ENCODE measurements around the gene TRIM56. TPM values are rescaled to one million over a fixed set of nuclear protein-coding genes. Genes with fewer than 3 reads are reported as not detected.

Gene TRIM56
- total and polyA plus RNA-seq, 2 of the 13 experiments (the other 11 are each of a cell fraction or from before 2014, with no cell fraction given) = 3.2 to 7.1 TPM

DNA sequence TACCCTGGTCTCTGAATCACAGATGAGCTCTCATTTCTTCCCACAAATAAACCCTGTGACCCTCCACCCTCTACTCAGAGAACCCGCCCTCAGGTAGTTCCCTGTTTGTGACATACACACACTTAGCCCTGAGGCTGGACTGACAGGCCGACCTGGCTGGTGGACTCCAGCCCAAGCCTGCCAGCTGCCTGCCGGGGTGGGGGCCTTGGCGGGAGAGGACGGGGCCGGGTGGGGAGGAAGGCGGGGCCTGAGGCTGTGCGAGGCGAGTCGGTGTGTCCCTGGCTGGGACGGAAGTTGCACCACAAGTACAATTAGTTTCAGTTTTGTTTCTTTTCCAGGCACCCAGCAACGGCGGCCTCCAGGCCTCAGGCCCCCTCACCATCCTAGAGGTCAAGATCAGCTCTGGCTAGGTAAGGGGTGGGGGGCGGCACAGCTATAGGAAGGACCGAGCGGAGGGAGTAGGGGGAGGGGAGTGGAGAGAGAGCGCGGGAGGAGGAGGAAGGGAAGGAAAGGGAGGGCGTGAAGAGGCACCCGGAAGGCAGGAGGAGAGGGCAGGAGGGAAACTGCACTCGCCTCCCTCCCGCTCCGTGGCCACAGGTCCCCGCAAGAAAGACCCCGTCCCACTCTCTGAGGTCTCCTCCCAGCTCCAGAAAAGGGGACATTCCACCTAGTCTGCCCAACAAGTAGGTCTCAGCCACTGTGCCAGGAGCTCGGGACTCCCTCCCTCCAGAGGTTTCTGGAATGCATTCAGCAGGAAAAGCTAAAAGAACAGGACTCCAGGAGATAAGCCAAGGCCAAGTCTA, at the start of gene TRIM56 (continued):
- TF ChIP-seq FOXO4 (CRISPR knock-in tag; conservative IDR thresholded peaks at IDR 0.05) = no peak
- no peak for TF ChIP-seq ZNF788 (CRISPR knock-in tag; IDR thresholded peaks at IDR 0.05; ENCODE audit: borderline replicate concordance)
- TF ChIP-seq CREB1 (IDR thresholded peaks at IDR 0.05) = no peak
- TF ChIP-seq CREB1 (CRISPR knock-in tag; IDR thresholded peaks at IDR 0.05) = no peak
- TF ChIP-seq ZBTB26 (CRISPR knock-in tag; IDR thresholded peaks at IDR 0.05; ENCODE audit: borderline replicate concordance) = 0 out of 2 replicates have a peak, but pooled peaks have one; percentile 57
- TF ChIP-seq, protein P1, sequence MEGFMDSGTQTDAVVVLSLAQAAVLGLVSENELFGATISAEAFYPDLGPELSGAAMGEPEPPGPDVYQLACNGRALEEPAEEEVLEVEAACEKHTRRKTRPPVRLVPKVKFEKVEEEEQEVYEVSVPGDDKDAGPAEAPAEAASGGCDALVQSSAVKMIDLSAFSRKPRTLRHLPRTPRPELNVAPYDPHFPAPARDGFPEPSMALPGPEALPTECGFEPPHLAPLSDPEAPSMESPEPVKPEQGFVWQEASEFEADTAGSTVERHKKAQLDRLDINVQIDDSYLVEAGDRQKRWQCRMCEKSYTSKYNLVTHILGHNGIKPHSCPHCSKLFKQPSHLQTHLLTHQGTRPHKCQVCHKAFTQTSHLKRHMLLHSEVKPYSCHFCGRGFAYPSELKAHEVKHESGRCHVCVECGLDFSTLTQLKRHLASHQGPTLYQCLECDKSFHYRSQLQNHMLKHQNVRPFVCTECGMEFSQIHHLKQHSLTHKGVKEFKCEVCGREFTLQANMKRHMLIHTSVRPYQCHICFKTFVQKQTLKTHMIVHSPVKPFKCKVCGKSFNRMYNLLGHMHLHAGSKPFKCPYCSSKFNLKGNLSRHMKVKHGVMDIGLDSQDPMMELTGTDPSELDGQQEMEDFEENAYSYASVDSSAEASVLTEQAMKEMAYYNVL (CRISPR knock-in tag; IDR thresholded peaks at IDR 0.05; ENCODE audit: borderline replicate concordance) = no peak
- TF ChIP-seq ETV5 (CRISPR knock-in tag; IDR thresholded peaks at IDR 0.05; ENCODE audit: borderline replicate concordance) = peak; percentile 69; the same call in 1 of the 2 replicates
- TF ChIP-seq XBP1 (CRISPR knock-in tag; IDR thresholded peaks at IDR 0.05) = no peak
- TF ChIP-seq MLX (CRISPR knock-in tag; IDR thresholded peaks at IDR 0.05) = 0 out of 2 replicates have a peak, but pooled peaks have one; percentile 52
- TF ChIP-seq, protein P2, sequence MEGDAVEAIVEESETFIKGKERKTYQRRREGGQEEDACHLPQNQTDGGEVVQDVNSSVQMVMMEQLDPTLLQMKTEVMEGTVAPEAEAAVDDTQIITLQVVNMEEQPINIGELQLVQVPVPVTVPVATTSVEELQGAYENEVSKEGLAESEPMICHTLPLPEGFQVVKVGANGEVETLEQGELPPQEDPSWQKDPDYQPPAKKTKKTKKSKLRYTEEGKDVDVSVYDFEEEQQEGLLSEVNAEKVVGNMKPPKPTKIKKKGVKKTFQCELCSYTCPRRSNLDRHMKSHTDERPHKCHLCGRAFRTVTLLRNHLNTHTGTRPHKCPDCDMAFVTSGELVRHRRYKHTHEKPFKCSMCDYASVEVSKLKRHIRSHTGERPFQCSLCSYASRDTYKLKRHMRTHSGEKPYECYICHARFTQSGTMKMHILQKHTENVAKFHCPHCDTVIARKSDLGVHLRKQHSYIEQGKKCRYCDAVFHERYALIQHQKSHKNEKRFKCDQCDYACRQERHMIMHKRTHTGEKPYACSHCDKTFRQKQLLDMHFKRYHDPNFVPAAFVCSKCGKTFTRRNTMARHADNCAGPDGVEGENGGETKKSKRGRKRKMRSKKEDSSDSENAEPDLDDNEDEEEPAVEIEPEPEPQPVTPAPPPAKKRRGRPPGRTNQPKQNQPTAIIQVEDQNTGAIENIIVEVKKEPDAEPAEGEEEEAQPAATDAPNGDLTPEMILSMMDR (CRISPR knock-in tag; IDR thresholded peaks at IDR 0.05) = no peak
- no peak; the same call in 1 of the 2 replicates for TF ChIP-seq ZNF232 (CRISPR knock-in tag; IDR thresholded peaks at IDR 0.05; ENCODE audit: borderline replicate concordance)
- TF ChIP-seq ZNF501 (CRISPR knock-in tag; IDR thresholded peaks at IDR 0.05) = no peak
- peak; percentile 81 for TF ChIP-seq ZNF605 (CRISPR knock-in tag; IDR thresholded peaks at IDR 0.05)
- TF ChIP-seq CBFB (CRISPR knock-in tag; IDR thresholded peaks at IDR 0.05) = no peak
- TF ChIP-seq CEBPB (IDR thresholded peaks at IDR 0.05; ENCODE audit: borderline replicate concordance, low read depth, low read length) = peak; percentile 80; the same call in 1 of the 2 replicates
- TF ChIP-seq, protein P3, sequence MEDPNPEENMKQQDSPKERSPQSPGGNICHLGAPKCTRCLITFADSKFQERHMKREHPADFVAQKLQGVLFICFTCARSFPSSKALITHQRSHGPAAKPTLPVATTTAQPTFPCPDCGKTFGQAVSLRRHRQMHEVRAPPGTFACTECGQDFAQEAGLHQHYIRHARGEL (CRISPR knock-in tag; IDR thresholded peaks at IDR 0.05) = no peak
- no peak for TF ChIP-seq TEF (CRISPR knock-in tag; IDR thresholded peaks at IDR 0.05)
- no peak for TF ChIP-seq SYNCRIP (IDR thresholded peaks at IDR 0.05; ENCODE audit: insufficient read depth, low read depth, low read length)
- no peak for TF ChIP-seq GPN1 (CRISPR knock-in tag; IDR thresholded peaks at IDR 0.05; ENCODE audit: borderline replicate concordance)
